HepG2 (cell line): ENCODE results near the gene GPN2. TPM values are rescaled to one million over a fixed set of nuclear protein-coding genes. Genes with fewer than 3 reads are reported as not detected.
A peak's percentile ranks its signal among the peaks of the same experiment; 100 is the strongest.

Experiments used
- ATF7 ChIP-seq, 2 experiments: fragments of 450-650 bp in 1 of 2; sonication (generic) in 1 of 2; formaldehyde crosslinking in 1 of 2; IDR thresholded peaks; 2 replicates each; pipeline versions ENCODE4 v1.4.0 to v1.6.1; 2016 to 2020; ENCODE audit warnings: antibody characterized with exemption in 1 of 2, mild to moderate bottlenecking in 1 of 2, missing genetic modification reagents in 1 of 2
- CENPT ChIP-seq: sonication (generic); formaldehyde crosslinking; IDR thresholded peaks from 2 replicates; pipeline ENCODE4 v1.8.0; 2022; ENCODE audit warnings: low read depth, mild to moderate bottlenecking, moderate library complexity, missing genetic modification reagents
- CHCHD3 ChIP-seq: sonication (generic); formaldehyde crosslinking; IDR thresholded peaks from 2 replicates; pipeline ENCODE4 v1.8.0; 2022; ENCODE audit warnings: mild to moderate bottlenecking, missing genetic modification reagents, moderate library complexity
- DNMT1 ChIP-seq: sonication (generic); formaldehyde crosslinking; IDR thresholded peaks from 2 replicates; pipeline ENCODE4 v1.5.1; 2020; ENCODE audit warnings: mild to moderate bottlenecking, missing genetic modification reagents
- ELK4 ChIP-seq: sonication (generic); formaldehyde crosslinking; IDR thresholded peaks from 2 replicates; pipeline ENCODE4 v1.9.0; 2021; ENCODE audit warnings: missing genetic modification reagents, borderline replicate concordance
- FLYWCH1 ChIP-seq: sonication (generic); formaldehyde crosslinking; IDR thresholded peaks from 2 replicates; pipeline ENCODE4 v1.8.1; 2023; ENCODE audit warnings: mild to moderate bottlenecking, missing genetic modification reagents
- FUBP1 ChIP-seq: sonication (generic); formaldehyde crosslinking; IDR thresholded peaks from 2 replicates; pipeline ENCODE4 v1.5.1; 2020; ENCODE audit warnings: missing genetic modification reagents, mild to moderate bottlenecking, borderline replicate concordance
- GLI4 ChIP-seq: sonication (generic); formaldehyde crosslinking; IDR thresholded peaks from 2 replicates; pipeline ENCODE4 v1.5.1; 2020; ENCODE audit warnings: missing genetic modification reagents, mild to moderate bottlenecking, moderate library complexity, borderline replicate concordance
- KLF11 ChIP-seq: IDR thresholded peaks from 2 replicates; pipeline ENCODE4 v1.6.1; 2016; ENCODE audit warnings: missing compliant biosample characterization
- MXD4 ChIP-seq: IDR thresholded peaks from 2 replicates; pipeline ENCODE4 v1.6.1; 2016; ENCODE audit warnings: mild to moderate bottlenecking, missing biosample characterization, missing genetic modification reagents
- NFKBIZ ChIP-seq: IDR thresholded peaks from 2 replicates; pipeline ENCODE4 v1.6.1; 2018; ENCODE audit warnings: missing genetic modification reagents, missing compliant biosample characterization
- NKX3-1 ChIP-seq: sonication (generic); formaldehyde crosslinking; IDR thresholded peaks from 2 replicates; pipeline ENCODE4 v1.5.0; 2020; ENCODE audit warnings: missing genetic modification reagents
- PCBP2 ChIP-seq: fragments of 200-400 bp; formaldehyde crosslinking; optimal IDR thresholded peaks from 2 replicates; pipeline ENCODE3; 2018; ENCODE audit warnings: low read length, low read depth; ENCODE audit not compliant: poor library complexity, severe bottlenecking
- RARG ChIP-seq: sonication (generic); formaldehyde crosslinking; IDR thresholded peaks from 2 replicates; pipeline ENCODE4 v1.4.0; 2020; ENCODE audit warnings: low read depth, mild to moderate bottlenecking, missing genetic modification reagents
- RFX1 ChIP-seq: fragments of 450-650 bp; IDR thresholded peaks from 2 replicates; pipeline ENCODE4 v1.6.1; 2017
- XRCC5 ChIP-seq: fragments of 200-400 bp; formaldehyde crosslinking; optimal IDR thresholded peaks from 2 replicates; pipeline ENCODE3; 2017; ENCODE audit warnings: mild to moderate bottlenecking, low read length
- ZBTB38 ChIP-seq: sonication (generic); formaldehyde crosslinking; IDR thresholded peaks from 2 replicates; pipeline ENCODE4 v1.5.1; 2020; ENCODE audit warnings: mild to moderate bottlenecking, missing genetic modification reagents
- ZFP1 ChIP-seq: IDR thresholded peaks from 2 replicates; pipeline ENCODE4 v1.6.1; 2016
- ZFP62 ChIP-seq: sonication (generic); formaldehyde crosslinking; IDR thresholded peaks from 2 replicates; pipeline ENCODE4 v1.4.0; 2020; ENCODE audit warnings: missing genetic modification reagents
- ZFP91 ChIP-seq: sonication (generic); formaldehyde crosslinking; IDR thresholded peaks from 2 replicates; pipeline ENCODE4 v1.9.0; 2022; ENCODE audit warnings: missing genetic modification reagents, mild to moderate bottlenecking, borderline replicate concordance
- ZFY ChIP-seq: sonication (generic); formaldehyde crosslinking; IDR thresholded peaks from 2 replicates; pipeline ENCODE4 v1.4.0; 2020; ENCODE audit warnings: missing genetic modification reagents
- ZNF264 ChIP-seq: sonication (generic); formaldehyde crosslinking; IDR thresholded peaks from 2 replicates; pipeline ENCODE4 v1.4.0; 2020; ENCODE audit warnings: missing genetic modification reagents
- ZNF414 ChIP-seq: sonication (generic); formaldehyde crosslinking; IDR thresholded peaks from 2 replicates; pipeline ENCODE4 v1.5.0; 2020; ENCODE audit warnings: missing genetic modification reagents
- ZNF598 ChIP-seq: sonication (generic); formaldehyde crosslinking; IDR thresholded peaks from 2 replicates; pipeline ENCODE4 v1.5.1; 2020; ENCODE audit warnings: mild to moderate bottlenecking, missing genetic modification reagents, borderline replicate concordance
- ZNF720 ChIP-seq: sonication (generic); formaldehyde crosslinking; IDR thresholded peaks from 2 replicates; pipeline ENCODE4 v1.4.0; 2020; ENCODE audit warnings: missing genetic modification reagents
- ZNF749 ChIP-seq: sonication (generic); formaldehyde crosslinking; IDR thresholded peaks from 2 replicates; pipeline ENCODE4 v1.8.0; 2022; ENCODE audit warnings: mild to moderate bottlenecking, missing genetic modification reagents, moderate library complexity, borderline replicate concordance
- ZSCAN20 ChIP-seq: sonication (generic); formaldehyde crosslinking; IDR thresholded peaks from 2 replicates; pipeline ENCODE4 v1.4.0; 2020; ENCODE audit warnings: missing genetic modification reagents, mild to moderate bottlenecking, borderline replicate concordance
- polyA plus RNA-seq, 8 experiments: library from polyadenylated mRNA; depleted of rRNA in 3 of 8; stranded (reverse) in 7 of 8; unstranded in 1 of 8; fragments of >200 nt; fragmentation: Illumina TruSeq in 4 of 8; extraction: Trizol in 4 of 8; gene quantifications; 2 replicates each; pipeline versions ENCODE4 v1.2.1 to v1.2.3, GENCODE V29; 2011 to 2016; ENCODE audit warnings: low read depth in 4 of 8, missing spikeins in 1 of 8, mixed read lengths in 1 of 8; ENCODE audit not compliant: insufficient read depth in 1 of 8
- total RNA-seq, 5 experiments: library from RNA; depleted of rRNA; stranded (reverse); fragments of >200 nt; fragmentation: Illumina TruSeq; extraction: Trizol; gene quantifications; 2 replicates each; pipeline ENCODE4 v1.2.3, GENCODE V29; 2016; ENCODE audit warnings: low read depth in 1 of 5

The GPN2 gene
- total and polyA plus RNA-seq, 2 of the 13 experiments (the other 11 are each of a cell fraction or from before 2014, with no cell fraction given) = 19.3 to 38.9 TPM

- 0 out of 2 replicates have a peak, but pooled peaks have one; percentile 4 for TF ChIP-seq ZFP91 (CRISPR knock-in tag)
- no peak for TF ChIP-seq NKX3-1 (CRISPR knock-in tag)
- no peak for TF ChIP-seq ZSCAN20 (CRISPR knock-in tag)
- TF ChIP-seq DNMT1 = no peak
- TF ChIP-seq KLF11 (CRISPR knock-in tag) = no peak
- 0 out of 2 replicates have a peak, but pooled peaks have one; percentile 1 for TF ChIP-seq ZNF414 (CRISPR knock-in tag)
- TF ChIP-seq RARG = no peak
- no peak for TF ChIP-seq CHCHD3 (CRISPR knock-in tag)
- TF ChIP-seq ZFP62 (CRISPR knock-in tag) = no peak
- TF ChIP-seq ZNF720 = peak; percentile 33; the same call in 1 of the 2 replicates
- TF ChIP-seq FLYWCH1 (CRISPR knock-in tag) = no peak
- no peak for TF ChIP-seq RFX1
- TF ChIP-seq NFKBIZ (CRISPR knock-in tag) = 0 out of 2 replicates have a peak, but pooled peaks have one; percentile 20
- no peak for TF ChIP-seq ELK4 (CRISPR knock-in tag)
- TF ChIP-seq FUBP1 = no peak
- TF ChIP-seq PCBP2 = no peak
- TF ChIP-seq XRCC5 = no peak
- no peak for TF ChIP-seq CENPT (CRISPR knock-in tag)
- no peak for TF ChIP-seq ZNF264 (CRISPR knock-in tag)
- TF ChIP-seq ATF7 (IDR thresholded peaks at IDR 0.05) = no peak
- TF ChIP-seq ATF7 (CRISPR knock-in tag; IDR thresholded peaks at IDR 0.05) = no peak
- no peak for TF ChIP-seq ZFY (CRISPR knock-in tag)
- TF ChIP-seq GLI4 (CRISPR knock-in tag) = 0 out of 2 replicates have a peak, but pooled peaks have one; percentile 19
- no peak for TF ChIP-seq MXD4 (CRISPR knock-in tag)
- peak; percentile 44; the same call in 1 of the 2 replicates for TF ChIP-seq ZBTB38 (CRISPR knock-in tag)
- no peak for TF ChIP-seq ZFP1 (CRISPR knock-in tag)
- no peak for TF ChIP-seq ZNF749 (CRISPR knock-in tag)
- no peak for TF ChIP-seq ZNF598 (CRISPR knock-in tag)
Measured at GRCh38 chr1:26890467-26890796, 349 bp upstream of the GPN2 start (continued).
